Prostate gland (tissue), 2 donors: ENCODE measurements around the gene OSER1. TPM values are rescaled to one million over a fixed set of nuclear protein-coding genes. Genes with fewer than 3 reads are reported as not detected.

Experiments used
- DNase-seq: peaks from one replicate; pipeline ENCODE4 v3.0.0-alpha.2; 2019; ENCODE audit warnings: low spot score
- H3K27ac ChIP-seq, 2 donors: fragments of 200-600 bp; sonication (generic); 2 replicates each; pipeline ENCODE4 v1.5.1; 2017 to 2019
- H3K27me3 ChIP-seq: fragments of 200-600 bp; sonication (generic); replicated peaks from 2 replicates; pipeline ENCODE4 v1.5.1; 2019; ENCODE audit not compliant: insufficient read depth
- H3K36me3 ChIP-seq, 2 donors: fragments of 200-600 bp; sonication (generic); 1 replicate in 1 of 2; 2 replicates in 1 of 2; pipeline versions ENCODE4 v1.5.1 to v1.8.1; 2017 to 2019
- H3K4me1 ChIP-seq: fragments of 200-600 bp; sonication (generic); replicated peaks from 2 replicates; pipeline ENCODE4 v1.5.1; 2019
- H3K4me3 ChIP-seq, 2 donors: fragments of 200-600 bp; sonication (generic); 2 replicates each; pipeline ENCODE4 v1.5.1; 2017 to 2019
- H3K9me3 ChIP-seq: fragments of 200-600 bp; sonication (generic); 2 replicates; pipeline ENCODE4 v1.5.1; 2017
- CTCF ChIP-seq, 4 experiments: fragments of 200-600 bp in 2 of 4; fragments of 450-650 bp in 2 of 4; sonication (generic) in 2 of 4; IDR thresholded peaks; 1 replicate in 3 of 4; 2 replicates in 1 of 4; pipeline ENCODE4 v1.5.1; 2016 to 2019; ENCODE audit warnings: antibody characterized with exemption in 4 of 4, mild to moderate bottlenecking in 2 of 4, moderate library complexity in 2 of 4
- POLR2A ChIP-seq: fragments of 450-650 bp; IDR thresholded peaks from one replicate; pipeline ENCODE4 v1.6.1; 2016; ENCODE audit warnings: antibody characterized with exemption, mild to moderate bottlenecking
- POLR2AphosphoS5 ChIP-seq: sonication (generic); formaldehyde crosslinking; IDR thresholded peaks from one replicate; pipeline ENCODE4 v1.6.1; 2017; ENCODE audit warnings: antibody characterized with exemption
- WGBS: methylation state at CpG from one replicate; pipeline ENCODE4 v1.1.5; 2018; 5-methylcytosine and 5-hydroxymethylcytosine counted together
- intact Hi-C: fragments of 100-400 bp; cut with DNase I; formaldehyde crosslinking; loops from one replicate; pipeline ENCODE4 v1.14.2; 2022
- total RNA-seq, 2 donors: library from RNA; depleted of rRNA; stranded (reverse); fragments of >200 nt; gene quantifications; one replicate each; pipeline ENCODE4 v1.1.0, GENCODE V29; 2016

Gene OSER1
- total RNA-seq, 2 donors from 2014 or later: 31.6 to 42.7 TPM

- Histone ChIP-seq H3K27me3 (no peaks in the 10 kb centered on the region), H3K4me3 (no peak overlapping the region), H3K9me3 (no peaks in the 10 kb centered on the region), H3K27ac (no peak overlapping the region), H3K36me3 (no peaks in the 10 kb centered on the region), H3K4me1 (no peaks in the 10 kb centered on the region)
- TF ChIP-seq POLR2AphosphoS5 (no peak), POLR2A (no peak), CTCF (IDR thresholded peaks at IDR 0.05) (no peak)
- 80% methylated on average over 8 of the region's 8 CpGs for WGBS
- DNase-seq: no peak
- intact Hi-C loops: no loop called here
Measured at GRCh38 chr20:44254073-44254472, 43.5 kb upstream of the OSER1 start.

GRCh38 chr20:44253528-44253927 is 43.0 kb upstream of the OSER1 start:
- intact Hi-C loops: no loop called here
- H3K4me3 ChIP-seq: no peak overlapping the region

GRCh38 chr20:44251284-44251683 is 40.7 kb upstream of the OSER1 start:
- intact Hi-C loops: no loop called here
- Histone ChIP-seq H3K27me3 (no peaks in the 10 kb centered on the region), H3K4me3 (no peak overlapping the region), H3K4me1 (no peaks in the 10 kb centered on the region), H3K27ac (no peak overlapping the region), H3K9me3 (no peaks in the 10 kb centered on the region), H3K36me3 (no peaks in the 10 kb centered on the region)
- 61% methylated on average over 4 of the region's 4 CpGs for WGBS
- TF ChIP-seq POLR2A (no peak), POLR2AphosphoS5 (no peak), CTCF (IDR thresholded peaks at IDR 0.05) (no peak)
- no peak for DNase-seq

More at GRCh38 chr20:44253528-44253927, 43.0 kb upstream of the OSER1 start:
- Histone ChIP-seq H3K9me3 (no peaks in the 10 kb centered on the region), H3K4me1 (no peaks in the 10 kb centered on the region), H3K27ac (no peak overlapping the region), H3K36me3 (no peaks in the 10 kb centered on the region), H3K27me3 (no peaks in the 10 kb centered on the region)
- no peak for DNase-seq
- WGBS: 69% methylated on average over 3 of the region's 3 CpGs
- TF ChIP-seq CTCF (IDR thresholded peaks at IDR 0.05) (no peak), POLR2A (no peak), POLR2AphosphoS5 (no peak)

GRCh38 chr20:44248410-44248759 is 37.8 kb upstream of the OSER1 start:
- Histone ChIP-seq H3K4me1 (no peaks in the 10 kb centered on the region), H3K36me3 (no peaks in the 10 kb centered on the region), H3K4me3 (no peak overlapping the region), H3K9me3 (no peaks in the 10 kb centered on the region), H3K27me3 (no peaks in the 10 kb centered on the region), H3K27ac (no peak overlapping the region)
- TF ChIP-seq CTCF (IDR thresholded peaks at IDR 0.05): no peak
- no peak for TF ChIP-seq POLR2AphosphoS5
- TF ChIP-seq POLR2A: no peak
- DNase-seq: no peak
- 46% methylated on average over 3 of the region's 3 CpGs for WGBS
- intact Hi-C loops: no loop called here

- TF ChIP-seq CTCF (IDR thresholded peaks at IDR 0.05) (no peak), POLR2AphosphoS5 (no peak), POLR2A (no peak)
- DNase-seq: no peak
- Histone ChIP-seq H3K9me3 (no peaks in the 10 kb centered on the region), H3K4me3 (peak overlapping the region in 1 of 2 donors; percentile 13), H3K27me3 (no peaks in the 10 kb centered on the region), H3K27ac (no peak overlapping the region), H3K36me3 (no peaks in the 10 kb centered on the region), H3K4me1 (no peaks in the 10 kb centered on the region)
- WGBS: 7% methylated on average over 29 of the region's 31 CpGs
- intact Hi-C loops: no loop called here
Measured at GRCh38 chr20:44247586-44248409, 37.2 kb upstream of the OSER1 start.
